Measurements from ENCODE around the gene MMP15. TPM values are rescaled to one million over a fixed set of nuclear protein-coding genes. Genes with fewer than 3 reads are reported as not detected.

MMP15 gene
- total and polyA plus RNA-seq, 2 of the 13 experiments (the other 11 are each of a cell fraction or from before 2014, with no cell fraction given): 35.2 to 44.9 TPM

DNA sequence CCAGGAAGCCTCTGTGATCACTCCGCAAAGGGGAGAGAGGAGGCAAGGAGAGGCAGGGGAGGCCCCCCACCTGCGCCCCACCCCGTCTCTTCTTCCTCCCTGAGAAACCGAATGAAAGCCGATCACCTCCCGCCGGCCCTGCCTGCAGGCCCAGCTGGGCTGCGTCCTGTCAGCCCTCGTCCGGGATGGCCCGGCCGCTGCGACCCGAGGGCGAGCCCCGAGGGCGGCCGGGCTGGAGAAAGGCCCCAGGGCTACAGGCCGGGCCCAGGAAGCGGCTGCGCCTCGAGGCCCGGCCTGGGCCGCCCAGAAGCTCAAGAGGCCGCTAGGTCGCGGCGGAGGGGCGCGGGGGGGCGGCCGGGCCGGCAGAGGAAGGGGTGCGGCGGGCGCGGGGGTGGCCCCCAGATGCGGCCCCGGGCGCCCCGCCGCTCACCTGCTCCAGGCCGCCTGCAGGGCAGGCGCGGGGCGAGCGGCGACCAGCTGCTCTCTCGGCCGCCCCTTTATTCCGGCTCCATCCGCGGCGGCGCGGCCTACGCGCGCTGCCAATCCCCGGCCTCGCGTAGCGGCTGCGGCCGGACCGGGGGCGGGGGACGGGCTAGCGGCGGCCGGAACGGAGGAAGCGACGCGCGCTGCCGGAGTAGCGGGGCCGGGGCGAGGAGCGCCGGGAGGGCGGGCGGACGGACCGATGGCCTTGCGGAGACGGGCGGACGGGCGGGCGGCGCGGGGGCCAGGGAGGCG lies 25.4 kb upstream of the MMP15 start, which contains the start of gene ZNF319 (continued):
- TF ChIP-seq, protein P1, sequence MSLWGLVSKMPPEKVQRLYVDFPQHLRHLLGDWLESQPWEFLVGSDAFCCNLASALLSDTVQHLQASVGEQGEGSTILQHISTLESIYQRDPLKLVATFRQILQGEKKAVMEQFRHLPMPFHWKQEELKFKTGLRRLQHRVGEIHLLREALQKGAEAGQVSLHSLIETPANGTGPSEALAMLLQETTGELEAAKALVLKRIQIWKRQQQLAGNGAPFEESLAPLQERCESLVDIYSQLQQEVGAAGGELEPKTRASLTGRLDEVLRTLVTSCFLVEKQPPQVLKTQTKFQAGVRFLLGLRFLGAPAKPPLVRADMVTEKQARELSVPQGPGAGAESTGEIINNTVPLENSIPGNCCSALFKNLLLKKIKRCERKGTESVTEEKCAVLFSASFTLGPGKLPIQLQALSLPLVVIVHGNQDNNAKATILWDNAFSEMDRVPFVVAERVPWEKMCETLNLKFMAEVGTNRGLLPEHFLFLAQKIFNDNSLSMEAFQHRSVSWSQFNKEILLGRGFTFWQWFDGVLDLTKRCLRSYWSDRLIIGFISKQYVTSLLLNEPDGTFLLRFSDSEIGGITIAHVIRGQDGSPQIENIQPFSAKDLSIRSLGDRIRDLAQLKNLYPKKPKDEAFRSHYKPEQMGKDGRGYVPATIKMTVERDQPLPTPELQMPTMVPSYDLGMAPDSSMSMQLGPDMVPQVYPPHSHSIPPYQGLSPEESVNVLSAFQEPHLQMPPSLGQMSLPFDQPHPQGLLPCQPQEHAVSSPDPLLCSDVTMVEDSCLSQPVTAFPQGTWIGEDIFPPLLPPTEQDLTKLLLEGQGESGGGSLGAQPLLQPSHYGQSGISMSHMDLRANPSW (CRISPR knock-in tag; IDR thresholded peaks at IDR 0.05; ENCODE audit: borderline replicate concordance): no peak
- TF ChIP-seq, protein P2, sequence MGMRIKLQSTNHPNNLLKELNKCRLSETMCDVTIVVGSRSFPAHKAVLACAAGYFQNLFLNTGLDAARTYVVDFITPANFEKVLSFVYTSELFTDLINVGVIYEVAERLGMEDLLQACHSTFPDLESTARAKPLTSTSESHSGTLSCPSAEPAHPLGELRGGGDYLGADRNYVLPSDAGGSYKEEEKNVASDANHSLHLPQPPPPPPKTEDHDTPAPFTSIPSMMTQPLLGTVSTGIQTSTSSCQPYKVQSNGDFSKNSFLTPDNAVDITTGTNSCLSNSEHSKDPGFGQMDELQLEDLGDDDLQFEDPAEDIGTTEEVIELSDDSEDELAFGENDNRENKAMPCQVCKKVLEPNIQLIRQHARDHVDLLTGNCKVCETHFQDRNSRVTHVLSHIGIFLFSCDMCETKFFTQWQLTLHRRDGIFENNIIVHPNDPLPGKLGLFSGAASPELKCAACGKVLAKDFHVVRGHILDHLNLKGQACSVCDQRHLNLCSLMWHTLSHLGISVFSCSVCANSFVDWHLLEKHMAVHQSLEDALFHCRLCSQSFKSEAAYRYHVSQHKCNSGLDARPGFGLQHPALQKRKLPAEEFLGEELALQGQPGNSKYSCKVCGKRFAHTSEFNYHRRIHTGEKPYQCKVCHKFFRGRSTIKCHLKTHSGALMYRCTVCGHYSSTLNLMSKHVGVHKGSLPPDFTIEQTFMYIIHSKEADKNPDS (CRISPR knock-in tag; IDR thresholded peaks at IDR 0.05): no peak
- TF ChIP-seq, protein P3, sequence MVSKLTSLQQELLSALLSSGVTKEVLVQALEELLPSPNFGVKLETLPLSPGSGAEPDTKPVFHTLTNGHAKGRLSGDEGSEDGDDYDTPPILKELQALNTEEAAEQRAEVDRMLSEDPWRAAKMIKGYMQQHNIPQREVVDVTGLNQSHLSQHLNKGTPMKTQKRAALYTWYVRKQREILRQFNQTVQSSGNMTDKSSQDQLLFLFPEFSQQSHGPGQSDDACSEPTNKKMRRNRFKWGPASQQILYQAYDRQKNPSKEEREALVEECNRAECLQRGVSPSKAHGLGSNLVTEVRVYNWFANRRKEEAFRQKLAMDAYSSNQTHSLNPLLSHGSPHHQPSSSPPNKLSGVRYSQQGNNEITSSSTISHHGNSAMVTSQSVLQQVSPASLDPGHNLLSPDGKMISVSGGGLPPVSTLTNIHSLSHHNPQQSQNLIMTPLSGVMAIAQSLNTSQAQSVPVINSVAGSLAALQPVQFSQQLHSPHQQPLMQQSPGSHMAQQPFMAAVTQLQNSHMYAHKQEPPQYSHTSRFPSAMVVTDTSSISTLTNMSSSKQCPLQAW (CRISPR knock-in tag; IDR thresholded peaks at IDR 0.05): 0 out of 2 replicates have a peak, but pooled peaks have one; percentile 10
- TF ChIP-seq AGO1 (IDR thresholded peaks at IDR 0.05; ENCODE audit: low read depth, low read length, poor library complexity, severe bottlenecking) (no peak), ESRRA (CRISPR knock-in tag; IDR thresholded peaks at IDR 0.05; ENCODE audit: low read depth) (no peak), PHF8 (CRISPR knock-in tag; IDR thresholded peaks at IDR 0.05) (peak; percentile 43), ZFX (CRISPR knock-in tag; IDR thresholded peaks at IDR 0.05; ENCODE audit: low read depth) (peak; percentile 98), NONO (IDR thresholded peaks at IDR 0.05) (no peak), NONO (CRISPR knock-in tag; conservative IDR thresholded peaks at IDR 0.05) (peak; percentile 46; the same call in 1 of the 2 replicates), PITX1 (CRISPR knock-in tag; IDR thresholded peaks at IDR 0.05) (no peak)
- TF ChIP-seq, protein P4, sequence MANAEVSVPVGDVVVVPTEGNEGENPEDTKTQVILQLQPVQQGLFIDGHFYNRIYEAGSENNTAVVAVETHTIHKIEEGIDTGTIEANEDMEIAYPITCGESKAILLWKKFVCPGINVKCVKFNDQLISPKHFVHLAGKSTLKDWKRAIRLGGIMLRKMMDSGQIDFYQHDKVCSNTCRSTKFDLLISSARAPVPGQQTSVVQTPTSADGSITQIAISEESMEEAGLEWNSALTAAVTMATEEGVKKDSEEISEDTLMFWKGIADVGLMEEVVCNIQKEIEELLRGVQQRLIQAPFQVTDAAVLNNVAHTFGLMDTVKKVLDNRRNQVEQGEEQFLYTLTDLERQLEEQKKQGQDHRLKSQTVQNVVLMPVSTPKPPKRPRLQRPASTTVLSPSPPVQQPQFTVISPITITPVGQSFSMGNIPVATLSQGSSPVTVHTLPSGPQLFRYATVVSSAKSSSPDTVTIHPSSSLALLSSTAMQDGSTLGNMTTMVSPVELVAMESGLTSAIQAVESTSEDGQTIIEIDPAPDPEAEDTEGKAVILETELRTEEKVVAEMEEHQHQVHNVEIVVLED (CRISPR knock-in tag; IDR thresholded peaks at IDR 0.05; ENCODE audit: borderline replicate concordance): 0 out of 2 replicates have a peak, but pooled peaks have one; percentile 2
- TF ChIP-seq, protein P5, sequence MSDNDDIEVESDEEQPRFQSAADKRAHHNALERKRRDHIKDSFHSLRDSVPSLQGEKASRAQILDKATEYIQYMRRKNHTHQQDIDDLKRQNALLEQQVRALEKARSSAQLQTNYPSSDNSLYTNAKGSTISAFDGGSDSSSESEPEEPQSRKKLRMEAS (IDR thresholded peaks at IDR 0.05): 0 out of 2 replicates have a peak, but pooled peaks have one; percentile 31
- TF ChIP-seq, protein P6, sequence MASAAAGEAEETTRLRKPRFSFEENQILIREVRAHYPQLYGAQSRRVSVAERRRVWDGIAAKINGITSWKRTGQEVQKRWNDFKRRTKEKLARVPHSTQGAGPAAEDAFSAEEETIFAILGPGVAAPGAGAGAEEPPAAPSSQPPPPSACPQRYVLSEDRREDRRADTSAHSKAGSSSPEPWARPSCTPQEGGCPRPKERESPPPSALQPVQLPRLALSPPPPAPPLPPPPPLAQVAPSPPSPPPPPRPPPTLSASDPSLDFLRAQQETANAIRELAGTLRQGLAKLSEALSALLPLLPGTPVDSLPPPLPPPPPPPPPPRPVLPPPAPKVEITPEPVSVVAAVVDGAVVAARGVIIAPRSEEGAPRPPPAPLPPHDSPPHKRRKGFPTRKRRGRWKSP (CRISPR knock-in tag; IDR thresholded peaks at IDR 0.05): peak; percentile 13; the same call in 1 of the 2 replicates
- TF ChIP-seq, protein P7, sequence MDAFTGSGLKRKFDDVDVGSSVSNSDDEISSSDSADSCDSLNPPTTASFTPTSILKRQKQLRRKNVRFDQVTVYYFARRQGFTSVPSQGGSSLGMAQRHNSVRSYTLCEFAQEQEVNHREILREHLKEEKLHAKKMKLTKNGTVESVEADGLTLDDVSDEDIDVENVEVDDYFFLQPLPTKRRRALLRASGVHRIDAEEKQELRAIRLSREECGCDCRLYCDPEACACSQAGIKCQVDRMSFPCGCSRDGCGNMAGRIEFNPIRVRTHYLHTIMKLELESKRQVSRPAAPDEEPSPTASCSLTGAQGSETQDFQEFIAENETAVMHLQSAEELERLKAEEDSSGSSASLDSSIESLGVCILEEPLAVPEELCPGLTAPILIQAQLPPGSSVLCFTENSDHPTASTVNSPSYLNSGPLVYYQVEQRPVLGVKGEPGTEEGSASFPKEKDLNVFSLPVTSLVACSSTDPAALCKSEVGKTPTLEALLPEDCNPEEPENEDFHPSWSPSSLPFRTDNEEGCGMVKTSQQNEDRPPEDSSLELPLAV (CRISPR knock-in tag; conservative IDR thresholded peaks at IDR 0.05; ENCODE audit: low read depth): peak; percentile 85; the same call in 1 of the 2 replicates

Measured in HepG2 (cell line).